Measurements from ENCODE around the gene SLC41A2.

Gene SLC41A2

DNA sequence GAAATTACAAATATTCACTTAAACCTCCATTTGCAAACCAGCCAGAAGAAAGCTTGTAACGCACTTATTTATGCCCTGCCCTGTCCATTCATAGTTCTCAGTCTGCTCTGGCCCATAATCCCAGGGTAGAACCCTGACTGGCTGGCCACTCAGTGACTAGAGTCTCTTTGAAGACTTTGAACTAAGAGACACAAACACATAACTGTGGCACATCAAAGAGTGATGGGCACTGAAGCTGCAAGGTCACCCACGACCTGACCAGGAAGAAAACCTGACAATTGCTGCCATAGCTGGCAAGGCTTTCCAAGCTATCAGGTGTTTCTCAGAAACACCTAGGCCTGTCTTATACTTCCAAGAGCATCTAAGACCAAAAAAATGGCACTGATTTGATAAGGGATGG, 28.7 kb downstream of the SLC41A2 start:
- Histone ChIP-seq H3K9me3 (ENCODE audit: control insufficient read depth in 1 of 2, low read length in 2 of 2) (no peaks in the 10 kb centered on the region), H3K4me1 (ENCODE audit: control insufficient read depth in 1 of 2, insufficient read depth in 2 of 2, low read length in 2 of 2) (peaks cover 0 to 6% of the 10 kb centered on the region in 2 donors), H3K27ac (ENCODE audit: low read length) (no peak overlapping the region), H3K36me3 (ENCODE audit: control insufficient read depth in 1 of 2, insufficient read depth in 2 of 2, low read length in 2 of 2) (no peaks in the 10 kb centered on the region), H3K27me3 (ENCODE audit: low read depth, low read length) (no peaks in the 10 kb centered on the region), H3K4me3 (ENCODE audit: low read depth in 1 of 2, low read length in 2 of 2) (no peak overlapping the region)

DNA sequence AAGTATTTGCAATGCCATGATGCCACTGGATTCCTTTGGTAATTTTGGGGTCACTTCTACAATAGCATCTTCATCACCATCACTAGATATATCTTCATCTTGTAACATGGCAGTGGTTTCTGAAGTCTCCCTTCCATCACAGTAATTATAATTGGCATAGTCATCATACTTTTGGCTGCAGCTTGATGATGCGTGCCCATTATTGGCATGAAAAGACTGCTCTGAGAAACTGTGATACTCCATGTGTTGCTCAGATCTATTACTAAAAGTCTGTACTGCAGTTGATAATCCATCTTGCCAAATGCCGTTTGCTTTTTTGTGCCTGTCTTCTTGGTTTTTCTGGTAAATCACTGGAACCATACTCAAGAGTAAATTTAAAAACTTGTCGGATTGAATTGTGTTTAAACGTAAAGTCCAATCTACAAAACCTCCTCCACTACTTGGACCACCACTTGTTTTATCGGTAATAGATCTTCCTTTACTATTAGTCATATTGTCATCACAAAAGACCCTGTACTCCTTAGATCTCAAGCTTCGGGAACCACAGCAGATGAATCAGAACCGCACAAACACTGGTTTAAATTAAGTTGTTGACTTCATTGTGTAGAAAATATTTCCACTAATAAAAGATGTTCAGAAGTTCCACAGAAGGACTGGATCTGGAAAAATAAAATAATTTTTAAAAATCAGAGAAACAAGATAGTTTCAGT, 29.9 kb downstream of the SLC41A2 start:
- Histone ChIP-seq H3K4me3 (ENCODE audit: low read depth in 1 of 2, low read length in 2 of 2) (no peak overlapping the region), H3K27ac (ENCODE audit: low read length) (no peak overlapping the region), H3K36me3 (ENCODE audit: control insufficient read depth in 1 of 2, insufficient read depth in 2 of 2, low read length in 2 of 2) (no peaks in the 10 kb centered on the region), H3K4me1 (ENCODE audit: control insufficient read depth in 1 of 2, insufficient read depth in 2 of 2, low read length in 2 of 2) (peaks cover 0 to 6% of the 10 kb centered on the region in 2 donors), H3K9me3 (ENCODE audit: control insufficient read depth in 1 of 2, low read length in 2 of 2) (no peaks in the 10 kb centered on the region), H3K27me3 (ENCODE audit: low read depth, low read length) (no peaks in the 10 kb centered on the region)

- Histone ChIP-seq H3K4me1 (ENCODE audit: control insufficient read depth in 1 of 2, insufficient read depth in 2 of 2, low read length in 2 of 2) (peaks cover 0 to 6% of the 10 kb centered on the region in 2 donors), H3K9me3 (ENCODE audit: control insufficient read depth in 1 of 2, low read length in 2 of 2) (peaks cover 3 to 8% of the 10 kb centered on the region in 2 donors), H3K27ac (ENCODE audit: low read length) (no peak overlapping the region), H3K27me3 (ENCODE audit: low read depth, low read length) (no peaks in the 10 kb centered on the region), H3K4me3 (ENCODE audit: low read depth in 1 of 2, low read length in 2 of 2) (no peak overlapping the region), H3K36me3 (ENCODE audit: control insufficient read depth in 1 of 2, insufficient read depth in 2 of 2, low read length in 2 of 2) (no peaks in the 10 kb centered on the region)
Observed at GRCh38 chr12:104925501-104925900, 32.6 kb downstream of the SLC41A2 start.

- Histone ChIP-seq H3K9me3 (ENCODE audit: control insufficient read depth in 1 of 2, low read length in 2 of 2) (peaks cover 3 to 8% of the 10 kb centered on the region in 2 donors), H3K4me3 (ENCODE audit: low read depth in 1 of 2, low read length in 2 of 2) (no peak overlapping the region), H3K36me3 (ENCODE audit: control insufficient read depth in 1 of 2, insufficient read depth in 2 of 2, low read length in 2 of 2) (no peaks in the 10 kb centered on the region), H3K27me3 (ENCODE audit: low read depth, low read length) (no peaks in the 10 kb centered on the region), H3K27ac (ENCODE audit: low read length) (no peak overlapping the region), H3K4me1 (ENCODE audit: control insufficient read depth in 1 of 2, insufficient read depth in 2 of 2, low read length in 2 of 2) (no peaks in the 10 kb centered on the region)
Observed at GRCh38 chr12:104921340-104921739, 36.8 kb downstream of the SLC41A2 start.

DNA sequence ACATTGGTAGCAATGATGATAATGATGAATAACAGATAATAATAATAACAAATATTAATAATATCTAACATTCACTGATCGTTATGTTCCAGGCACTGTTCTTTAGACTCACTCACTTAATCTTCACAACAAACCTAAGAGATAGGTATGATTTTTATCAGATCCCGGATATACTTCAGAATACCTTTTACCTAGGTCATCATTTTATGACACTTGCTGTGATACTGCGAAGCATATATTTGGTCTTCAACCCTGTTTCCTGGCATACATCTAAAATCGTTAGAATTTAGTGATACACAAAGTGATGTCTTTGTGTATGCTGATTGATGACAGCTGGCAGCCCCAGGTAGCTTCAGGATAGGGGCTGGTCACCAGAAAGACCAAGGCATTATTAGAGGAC, 46.1 kb downstream of the SLC41A2 start:
- Histone ChIP-seq H3K4me1 (ENCODE audit: control insufficient read depth in 1 of 2, insufficient read depth in 2 of 2, low read length in 2 of 2) (peaks cover 0 to 3% of the 10 kb centered on the region in 2 donors), H3K4me3 (ENCODE audit: low read depth in 1 of 2, low read length in 2 of 2) (no peak overlapping the region), H3K27ac (ENCODE audit: low read length) (no peak overlapping the region), H3K9me3 (ENCODE audit: control insufficient read depth in 1 of 2, low read length in 2 of 2) (no peaks in the 10 kb centered on the region), H3K36me3 (ENCODE audit: control insufficient read depth in 1 of 2, insufficient read depth in 2 of 2, low read length in 2 of 2) (no peaks in the 10 kb centered on the region), H3K27me3 (ENCODE audit: low read depth, low read length) (no peaks in the 10 kb centered on the region)

GRCh38 chr12:104910196-104910840, 47.8 kb downstream of the SLC41A2 start:
- Histone ChIP-seq H3K9me3 (ENCODE audit: control insufficient read depth in 1 of 2, low read length in 2 of 2) (no peaks in the 10 kb centered on the region), H3K36me3 (ENCODE audit: control insufficient read depth in 1 of 2, insufficient read depth in 2 of 2, low read length in 2 of 2) (no peaks in the 10 kb centered on the region), H3K27me3 (ENCODE audit: low read depth, low read length) (no peaks in the 10 kb centered on the region), H3K4me1 (ENCODE audit: control insufficient read depth in 1 of 2, insufficient read depth in 2 of 2, low read length in 2 of 2) (peaks cover 0 to 3% of the 10 kb centered on the region in 2 donors), H3K27ac (ENCODE audit: low read length) (no peak overlapping the region), H3K4me3 (ENCODE audit: low read depth in 1 of 2, low read length in 2 of 2) (no peak overlapping the region)

DNA sequence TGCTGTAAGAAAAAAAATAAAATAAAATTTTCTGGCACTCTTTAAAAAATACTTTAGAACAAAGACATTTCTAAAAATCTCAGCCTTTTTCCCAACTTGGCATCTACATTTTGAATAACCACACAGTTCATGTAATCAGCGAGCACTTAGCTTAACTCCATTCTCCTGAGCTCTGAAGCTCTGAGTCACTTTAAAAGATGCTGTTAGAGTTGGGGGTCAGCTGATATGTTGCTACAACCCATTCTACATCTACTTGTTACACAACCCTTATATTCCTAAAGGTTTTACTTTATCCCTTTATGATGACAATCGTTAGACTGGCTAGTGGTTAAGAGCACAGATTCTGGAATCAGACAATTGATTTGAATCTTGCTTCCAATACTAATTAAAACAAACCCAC, 48.3 kb downstream of the SLC41A2 start:
- H3K27ac ChIP-seq (ENCODE audit: low read length): no peak overlapping the region

More for the DNA sequence above, 48.3 kb downstream of the SLC41A2 start:
- Histone ChIP-seq H3K4me3 (ENCODE audit: low read depth in 1 of 2, low read length in 2 of 2) (no peak overlapping the region), H3K27me3 (ENCODE audit: low read depth, low read length) (no peaks in the 10 kb centered on the region), H3K4me1 (ENCODE audit: control insufficient read depth in 1 of 2, insufficient read depth in 2 of 2, low read length in 2 of 2) (peaks cover 0 to 3% of the 10 kb centered on the region in 2 donors), H3K36me3 (ENCODE audit: control insufficient read depth in 1 of 2, insufficient read depth in 2 of 2, low read length in 2 of 2) (no peaks in the 10 kb centered on the region), H3K9me3 (ENCODE audit: control insufficient read depth in 1 of 2, low read length in 2 of 2) (no peaks in the 10 kb centered on the region)
